SIG-M5 treated with dmso at 0.1 percent for 504 hours (cell line): ENCODE measurements around the gene ZNF276.

ENCODE experiments used
- DNase-seq: peaks from one replicate; lab custom pipeline; 2025; ENCODE audit not compliant: unreplicated experiment; lab: John Stamatoyannopoulos, UW

The ZNF276 gene

DNA sequence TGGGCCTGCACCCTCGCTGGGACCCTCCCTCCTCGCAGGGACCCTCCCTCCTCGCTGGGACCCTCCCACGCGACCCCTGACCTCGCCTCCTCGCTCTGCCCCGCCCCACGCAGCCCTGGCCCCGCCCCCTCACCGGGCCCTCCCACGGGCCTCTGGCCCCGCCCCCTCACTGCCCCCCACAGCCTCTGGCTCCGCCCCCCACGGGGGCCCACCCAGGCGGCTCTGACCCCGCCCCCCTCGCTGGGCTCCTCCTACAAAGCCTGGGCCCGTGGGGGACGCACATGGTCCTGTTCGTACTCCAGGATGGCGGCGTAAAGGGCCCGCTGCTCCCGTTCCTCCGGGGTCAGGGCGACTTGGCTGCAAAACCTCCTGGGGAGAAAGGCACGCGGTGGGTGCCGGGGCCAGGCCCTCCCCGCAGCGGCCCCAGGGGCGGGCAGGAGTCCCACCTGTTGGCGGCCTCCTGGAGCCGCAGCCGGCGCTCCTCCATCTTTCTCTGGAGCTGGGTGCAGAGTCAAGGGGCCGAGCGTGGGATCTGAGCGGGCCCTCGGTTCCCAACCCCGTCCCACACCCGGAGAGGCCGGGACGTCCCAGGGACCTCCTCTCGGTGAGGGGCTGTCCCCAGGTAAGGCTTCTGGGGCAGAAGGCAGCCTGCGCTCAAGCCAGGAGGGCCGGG is 9.6 kb upstream of the ZNF276 start:
- peak; percentile 60 for DNase-seq

DNA sequence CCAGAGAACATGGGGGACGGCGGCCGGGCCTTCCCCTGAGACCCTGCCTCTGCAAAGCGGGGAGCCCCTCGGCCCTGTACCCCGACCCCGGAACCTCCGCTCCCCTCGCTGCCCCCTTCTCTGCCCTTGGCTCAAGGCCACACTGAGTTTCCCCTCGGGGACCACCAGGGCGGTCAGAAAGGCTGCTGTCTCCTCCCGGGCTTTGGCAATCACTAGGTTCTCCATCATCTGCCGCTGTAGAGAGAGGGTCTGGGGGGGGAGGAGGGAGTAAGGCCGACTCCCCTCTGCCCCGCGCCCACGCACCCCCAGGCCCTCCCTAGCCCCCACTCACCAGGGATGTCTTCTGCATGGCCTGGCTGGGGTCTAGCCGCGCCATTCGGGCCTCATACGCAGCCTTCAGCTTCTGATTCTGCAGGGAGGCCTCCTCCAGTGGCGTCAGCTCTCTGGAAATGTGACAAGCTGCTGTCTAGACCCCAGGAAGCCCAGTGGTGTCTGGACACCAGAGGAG is 9.0 kb upstream of the ZNF276 start:
- DNase-seq: no peak

DNA sequence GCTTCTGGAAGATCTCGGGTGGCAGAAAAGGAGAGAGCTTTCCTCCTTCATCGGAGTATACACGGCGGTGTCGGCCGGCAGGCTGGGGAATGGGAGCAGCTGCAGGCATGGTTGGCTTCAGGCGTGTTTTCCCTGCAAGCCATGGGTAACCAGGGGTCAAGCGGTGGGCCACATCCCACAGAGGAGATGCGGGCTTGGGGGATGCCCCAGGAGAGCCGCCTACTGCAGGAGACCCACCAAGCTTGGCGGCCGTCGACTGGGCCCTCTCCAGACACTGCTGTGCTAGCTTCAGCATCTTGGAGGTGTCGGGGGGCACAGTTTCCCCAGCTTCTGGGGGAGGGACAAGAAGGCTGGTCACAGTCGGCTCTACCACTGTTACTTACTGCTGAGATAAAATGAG is 4.8 kb upstream of the ZNF276 start:
- no peak for DNase-seq

DNA sequence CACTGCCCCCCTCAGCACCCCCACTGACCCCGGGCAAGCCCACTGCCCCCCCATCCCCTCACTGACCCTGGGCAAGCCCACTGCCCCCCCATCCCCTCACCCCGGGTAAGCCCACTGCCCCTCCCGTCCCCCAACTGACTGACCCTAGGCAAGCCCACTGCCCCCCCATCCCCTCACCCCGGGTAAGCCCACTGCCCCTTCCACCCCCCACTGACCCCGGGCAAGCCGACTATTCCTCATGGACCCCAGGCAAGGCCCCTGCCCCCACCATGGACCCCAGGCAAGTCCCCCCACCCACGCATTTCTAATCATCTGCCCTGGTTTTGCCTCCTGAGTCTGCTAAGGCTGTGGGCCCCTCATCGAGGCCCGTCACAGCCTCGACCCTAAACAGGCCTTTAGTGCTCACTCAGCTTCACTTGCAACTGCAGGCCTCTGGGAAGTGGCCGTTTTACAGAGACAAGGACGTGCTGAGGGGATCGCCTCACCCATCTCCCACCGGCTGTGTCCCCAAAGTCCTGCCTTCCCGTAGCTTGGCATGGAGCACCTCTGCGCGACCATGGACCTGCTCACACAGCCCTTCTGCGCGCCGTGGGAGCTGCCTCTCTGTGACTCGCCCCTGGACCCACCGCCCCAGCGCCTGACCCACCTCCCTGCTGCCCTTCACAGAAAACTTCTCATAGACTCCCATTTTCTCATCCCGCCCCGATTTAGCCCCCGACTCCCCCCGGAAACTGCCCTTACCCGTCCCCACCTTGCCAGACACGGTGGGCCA is 4.2 kb upstream of the ZNF276 start:
- DNase-seq: no peak

DNA sequence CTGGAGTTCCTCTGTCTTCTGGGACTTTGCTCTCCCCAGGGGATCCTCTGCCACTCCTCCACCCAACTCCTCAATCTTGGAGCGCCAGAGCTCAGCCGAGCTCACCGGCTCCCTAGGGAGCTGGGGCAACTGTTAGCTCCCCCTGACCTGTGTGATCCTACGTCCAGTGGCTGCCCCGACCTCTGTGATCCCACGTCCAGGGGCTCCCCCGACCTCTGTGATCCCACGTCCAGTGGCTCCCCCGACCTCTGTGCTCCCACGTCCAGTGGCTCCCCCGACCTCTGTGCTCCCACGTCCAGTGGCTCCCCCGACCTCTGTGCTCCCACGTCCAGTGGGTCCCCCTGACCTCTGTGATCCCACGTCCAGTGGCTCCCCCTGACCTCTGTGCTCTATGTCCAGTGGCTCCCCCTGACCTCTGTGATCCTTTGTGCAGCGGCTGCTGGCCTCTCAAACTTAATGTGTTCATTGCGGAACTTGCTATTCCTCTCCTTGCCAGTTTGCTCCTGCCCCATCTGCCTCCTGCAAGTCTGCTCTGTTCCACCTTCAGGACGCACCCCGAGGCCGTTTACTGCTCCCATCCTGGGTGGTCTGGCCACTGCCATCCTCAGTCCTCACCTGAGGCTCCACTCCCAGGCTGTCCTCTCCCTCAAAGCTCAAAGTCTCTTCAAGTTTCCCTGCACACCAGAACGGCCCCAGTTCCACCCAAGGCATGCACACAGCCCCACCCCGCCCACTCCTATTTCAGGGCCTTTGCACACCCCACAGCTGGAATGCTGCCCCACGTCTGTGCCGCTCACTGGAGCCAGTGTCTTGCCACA is 3.4 kb upstream of the ZNF276 start:
- DNase-seq: no peak

DNA sequence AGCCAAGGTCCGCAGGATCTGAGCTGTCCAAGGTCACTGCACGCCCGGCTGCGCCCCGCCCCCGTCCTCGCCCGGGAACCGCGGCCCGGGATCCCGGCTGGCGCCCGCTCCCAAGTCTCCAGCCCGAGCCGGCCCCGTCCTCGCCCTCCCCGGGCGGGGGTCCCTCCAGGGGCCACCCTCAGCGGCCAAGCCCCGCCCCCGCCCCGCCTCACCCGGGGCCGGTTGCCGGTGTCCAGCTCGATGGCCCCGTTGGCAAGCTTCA is 855 bp upstream of the ZNF276 start:
- no peak for DNase-seq

DNA sequence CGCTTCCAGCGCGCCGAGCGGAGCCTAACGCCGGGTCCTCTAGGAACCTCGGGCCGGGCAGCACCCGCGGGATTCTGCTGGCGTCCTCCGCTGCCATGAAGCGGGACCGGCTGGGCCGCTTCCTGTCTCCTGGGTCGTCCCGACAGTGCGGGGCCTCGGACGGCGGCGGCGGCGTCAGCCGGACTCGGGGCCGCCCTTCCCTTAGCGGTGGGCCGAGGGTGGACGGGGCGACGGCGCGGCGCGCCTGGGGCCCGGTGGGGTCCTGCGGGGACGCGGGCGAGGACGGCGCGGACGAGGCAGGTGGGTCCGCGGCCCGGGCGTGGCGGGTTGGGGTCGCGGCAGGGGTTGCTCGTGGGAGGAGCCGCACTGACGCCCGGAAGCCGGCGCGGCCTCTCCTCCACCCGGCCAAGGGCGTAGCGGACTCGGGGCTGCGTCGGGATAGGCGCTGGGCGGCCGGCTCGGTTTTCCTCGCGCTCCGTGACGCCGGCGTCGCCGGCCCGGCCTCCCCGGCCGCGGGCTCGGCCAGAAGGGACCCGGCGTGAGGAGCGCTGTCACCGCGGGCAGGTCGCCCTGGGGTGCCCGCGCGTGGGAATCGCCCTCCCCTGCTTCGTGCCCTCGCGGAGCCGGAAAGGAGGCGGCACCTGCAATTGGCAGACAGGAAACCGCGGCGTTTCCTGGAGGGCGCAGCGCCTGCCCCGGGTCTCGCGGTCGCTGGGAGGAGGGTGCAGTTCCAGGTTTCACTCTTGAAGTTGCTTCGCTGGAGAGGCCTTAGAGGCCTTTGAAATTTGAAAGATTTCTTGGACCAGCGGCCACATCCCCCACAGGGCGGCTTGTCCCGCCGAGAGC is 432 bp downstream of the ZNF276 start:
- peak; percentile 46 for DNase-seq

DNA sequence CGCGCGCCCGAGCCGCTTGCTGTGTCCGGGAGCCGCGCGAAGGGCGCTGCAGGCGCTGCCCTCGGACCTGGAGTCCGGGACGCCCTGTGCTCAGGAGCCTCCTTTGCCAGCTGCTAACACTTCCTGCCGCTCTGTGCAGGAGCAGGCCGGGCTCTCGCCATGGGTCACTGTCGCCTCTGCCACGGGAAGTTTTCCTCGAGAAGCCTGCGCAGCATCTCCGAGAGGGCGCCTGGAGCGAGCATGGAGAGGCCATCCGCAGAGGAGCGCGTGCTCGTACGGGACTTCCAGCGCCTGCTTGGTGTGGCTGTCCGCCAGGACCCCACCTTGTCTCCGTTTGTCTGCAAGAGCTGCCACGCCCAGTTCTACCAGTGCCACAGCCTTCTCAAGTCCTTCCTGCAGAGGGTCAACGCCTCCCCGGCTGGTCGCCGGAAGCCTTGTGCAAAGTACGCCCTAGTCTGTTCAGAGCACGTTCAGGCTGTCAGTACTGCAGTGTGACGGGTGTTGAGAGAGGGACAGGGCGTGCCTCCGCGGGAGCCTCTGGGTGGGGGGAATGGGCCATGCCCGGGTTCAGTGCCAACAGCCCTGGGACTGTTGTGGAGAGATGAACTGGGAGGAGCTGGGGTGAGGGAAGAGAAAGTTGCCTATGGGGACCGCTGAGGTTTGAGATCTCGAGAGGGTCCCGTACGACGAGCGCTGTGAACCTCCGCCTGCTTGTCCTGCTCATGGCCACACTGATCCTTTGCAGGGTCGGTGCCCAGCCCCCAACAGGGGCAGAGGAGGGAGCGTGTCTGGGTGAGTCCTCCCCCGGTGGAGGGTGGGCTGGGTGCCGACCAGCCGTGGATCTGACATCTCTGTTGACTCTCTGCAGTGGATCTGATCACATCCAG is 1.3 kb downstream of the ZNF276 start:
- DNase-seq: peak; percentile 76

DNA sequence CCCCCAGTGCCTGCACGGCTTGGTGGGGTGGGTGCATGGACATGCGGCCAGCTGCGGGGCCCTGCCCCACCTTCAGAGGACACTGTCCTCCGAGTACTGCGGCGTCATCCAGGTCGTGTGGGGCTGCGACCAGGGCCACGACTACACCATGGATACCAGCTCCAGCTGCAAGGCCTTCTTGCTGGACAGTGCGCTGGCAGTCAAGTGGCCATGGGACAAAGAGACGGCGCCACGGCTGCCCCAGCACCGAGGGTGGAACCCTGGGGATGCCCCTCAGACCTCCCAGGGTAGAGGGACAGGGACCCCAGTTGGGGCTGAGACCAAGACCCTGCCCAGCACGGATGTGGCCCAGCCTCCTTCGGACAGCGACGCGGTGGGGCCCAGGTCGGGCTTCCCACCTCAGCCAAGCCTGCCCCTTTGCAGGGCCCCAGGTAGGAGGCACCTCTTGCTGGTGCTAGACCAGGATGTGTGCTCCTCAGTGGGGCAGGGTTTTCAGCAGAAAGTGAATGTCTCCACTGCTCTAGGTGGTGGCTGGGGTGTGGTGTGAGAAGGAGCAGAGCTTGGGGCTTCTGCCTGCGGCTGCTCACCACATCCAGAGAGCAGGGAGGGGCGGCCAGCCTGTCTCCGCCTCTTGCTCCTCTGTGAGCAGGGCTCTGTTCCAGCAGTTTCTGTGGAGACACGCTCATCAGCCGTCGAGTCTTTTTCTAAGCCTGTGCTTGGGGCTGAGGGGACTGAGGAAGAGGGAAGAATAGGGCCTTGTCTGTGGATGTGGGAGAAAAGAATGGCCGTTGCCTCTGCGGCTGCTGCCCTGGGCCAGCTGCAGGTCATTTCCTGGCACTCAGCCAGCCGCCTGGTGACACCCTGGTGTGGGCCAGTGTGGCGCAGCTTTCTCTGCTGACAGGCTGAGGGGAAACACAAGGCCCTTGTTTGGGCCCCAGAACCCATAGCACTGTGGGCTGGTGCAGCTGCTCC is 2.2 kb downstream of the ZNF276 start:
- DNase-seq: no peak

DNA sequence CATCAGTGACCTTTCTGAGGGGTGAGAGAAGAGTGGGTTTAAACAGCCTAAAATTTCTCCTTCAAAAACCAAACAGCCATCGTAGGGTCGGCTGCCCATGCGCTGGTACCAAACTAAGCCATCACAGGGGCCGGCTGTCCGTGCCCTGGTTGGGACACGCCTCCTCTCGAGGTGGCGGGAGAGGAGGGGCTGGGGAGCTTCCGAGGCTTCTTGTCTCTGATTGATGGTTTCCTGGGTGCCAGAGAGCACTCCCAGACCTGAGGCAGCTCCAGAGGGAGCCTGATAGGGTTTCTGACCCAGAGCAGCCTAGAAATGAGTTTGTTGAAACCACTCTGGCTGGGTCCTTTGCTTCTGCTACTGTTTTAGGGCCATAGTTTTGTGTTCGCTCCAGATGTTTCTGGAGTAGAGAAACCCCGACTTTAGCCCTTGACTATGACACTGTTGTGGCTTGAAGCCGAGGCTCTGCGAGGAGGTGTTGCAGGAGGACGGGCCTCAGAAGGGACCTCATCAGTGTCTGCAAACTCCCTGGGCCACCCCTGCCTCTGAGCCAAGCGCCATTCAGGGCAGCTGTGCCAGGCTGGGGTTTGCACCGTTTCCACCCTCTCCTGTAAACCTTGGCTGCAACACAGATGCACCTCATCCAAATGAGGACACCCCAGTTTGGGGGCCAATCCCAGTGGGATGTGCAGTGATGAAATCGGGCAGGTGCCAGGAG is 6.2 kb downstream of the ZNF276 start:
- no peak for DNase-seq

DNA sequence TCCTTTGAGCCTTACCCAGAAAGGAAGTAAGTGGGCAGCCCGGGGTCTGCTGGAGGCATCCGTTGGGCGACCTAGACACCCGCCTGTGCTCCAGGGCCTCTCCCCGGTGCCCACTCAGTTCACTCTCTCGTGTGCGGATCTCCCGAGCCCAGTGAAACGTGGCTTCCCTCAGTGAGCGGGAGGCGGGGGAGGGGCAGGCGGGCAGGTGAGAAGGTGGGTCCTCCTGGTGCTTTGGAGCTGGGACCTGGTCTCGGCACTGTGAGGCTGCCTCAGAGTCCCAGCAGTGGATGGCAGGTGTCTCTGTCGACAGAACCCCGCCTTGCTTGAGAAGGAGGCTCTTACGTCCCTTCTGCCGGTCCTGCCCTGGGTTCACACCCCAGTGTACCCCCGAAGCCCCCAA is 8.0 kb downstream of the ZNF276 start:
- no peak for DNase-seq

DNA sequence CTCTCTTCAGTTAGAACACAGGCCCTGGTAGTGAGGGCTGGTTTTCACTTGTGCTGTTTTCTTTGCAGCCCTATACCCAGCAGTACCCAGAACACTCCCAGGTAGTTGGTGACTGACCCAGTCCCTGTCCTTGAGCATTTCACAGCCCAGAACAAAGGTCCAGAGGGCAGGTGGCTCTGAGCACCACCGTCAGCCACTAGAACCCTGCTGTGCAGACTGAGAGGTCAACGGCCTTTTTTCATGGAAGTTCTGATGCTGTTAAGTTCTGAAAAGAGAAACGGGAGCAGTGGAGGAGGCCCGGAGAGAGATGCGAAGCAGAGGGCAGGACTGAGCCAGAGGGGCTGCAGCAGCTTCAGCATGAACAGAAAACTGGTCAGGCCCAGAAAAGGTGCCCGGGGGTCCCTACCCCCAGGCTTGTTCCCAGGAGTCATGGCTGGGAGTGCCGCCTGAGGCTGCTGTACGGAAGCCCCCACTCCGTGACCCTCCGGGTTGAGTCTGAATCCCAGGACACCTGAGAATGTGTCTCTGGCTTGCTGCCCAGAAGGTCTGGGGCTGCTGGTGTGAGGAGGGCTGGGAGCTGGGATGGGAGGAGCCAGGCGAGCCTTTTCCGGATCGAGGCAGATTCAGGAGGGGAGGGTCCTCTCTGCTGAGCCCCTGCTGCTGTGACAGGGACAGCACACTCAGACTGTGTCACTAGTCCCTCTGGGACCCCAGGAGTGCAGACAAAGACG is 8.7 kb downstream of the ZNF276 start:
- no peak for DNase-seq

DNA sequence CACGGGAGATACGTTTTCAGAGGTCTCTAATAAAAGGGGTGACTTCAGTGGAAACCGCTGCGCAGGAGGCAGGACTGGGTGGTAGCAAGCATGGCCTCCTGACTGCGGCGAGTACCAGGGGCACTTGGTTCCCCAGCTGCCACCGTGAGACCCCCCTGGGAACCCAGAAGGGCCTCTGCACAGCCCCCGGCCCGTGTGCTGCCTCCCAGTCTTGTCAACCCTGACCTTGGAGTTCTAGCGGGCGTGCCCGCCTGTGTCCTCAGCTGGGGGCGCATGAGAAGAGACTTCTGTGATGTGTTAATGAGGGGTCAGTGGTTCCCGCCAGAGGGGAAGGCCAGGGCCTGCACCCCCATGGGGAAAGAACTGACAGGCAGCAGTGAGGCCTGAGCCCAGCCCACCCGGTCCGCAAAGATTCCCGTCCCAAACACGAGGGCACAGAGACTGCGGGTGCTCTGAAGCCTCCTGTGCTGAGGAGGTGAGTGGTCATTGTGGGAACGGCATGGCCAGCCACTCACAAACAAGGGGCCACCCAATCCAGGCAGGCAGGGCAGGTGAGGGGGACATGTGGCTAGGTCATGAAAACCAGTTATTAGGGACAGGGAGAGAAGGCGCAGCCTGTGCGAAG is 9.4 kb downstream of the ZNF276 start:
- DNase-seq: no peak

DNA sequence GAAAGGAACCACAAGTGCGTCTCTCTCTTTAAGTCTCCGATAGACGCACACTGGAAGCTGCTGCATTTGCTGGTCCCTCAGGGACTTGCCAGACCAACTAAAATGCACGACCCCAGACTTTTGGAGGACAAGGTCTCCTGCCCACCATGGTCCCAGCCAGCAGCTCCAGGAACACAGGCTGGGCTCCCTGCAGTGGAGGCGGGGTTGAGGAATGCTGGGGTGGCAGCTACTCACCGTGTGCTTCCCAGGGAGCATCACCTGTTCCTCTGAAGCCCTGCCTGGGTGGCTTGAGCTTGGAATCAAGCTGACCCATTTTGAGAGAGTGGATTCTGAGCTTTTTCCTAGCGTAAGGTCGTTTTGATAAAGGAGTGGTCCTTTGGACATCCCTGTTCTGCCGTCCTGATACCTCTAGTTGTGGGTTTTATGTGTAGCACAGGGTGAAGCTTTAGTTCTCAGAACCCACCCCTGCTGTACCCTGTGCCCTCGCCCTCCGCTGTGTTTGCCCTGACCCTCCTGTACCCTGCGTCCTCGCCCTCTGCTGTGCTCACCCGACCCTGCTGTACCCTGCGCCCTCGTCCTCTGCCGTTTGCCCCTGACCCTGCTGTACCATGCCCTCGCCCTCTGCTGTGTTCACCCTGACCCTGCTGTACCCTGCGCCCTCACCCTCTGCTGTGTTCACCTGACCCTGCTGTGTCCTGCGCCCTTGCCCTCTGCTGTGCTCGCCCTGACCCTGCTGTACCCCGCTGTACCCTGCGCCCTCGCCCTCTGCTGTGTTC is 11.0 kb downstream of the ZNF276 start:
- no peak for DNase-seq

DNA sequence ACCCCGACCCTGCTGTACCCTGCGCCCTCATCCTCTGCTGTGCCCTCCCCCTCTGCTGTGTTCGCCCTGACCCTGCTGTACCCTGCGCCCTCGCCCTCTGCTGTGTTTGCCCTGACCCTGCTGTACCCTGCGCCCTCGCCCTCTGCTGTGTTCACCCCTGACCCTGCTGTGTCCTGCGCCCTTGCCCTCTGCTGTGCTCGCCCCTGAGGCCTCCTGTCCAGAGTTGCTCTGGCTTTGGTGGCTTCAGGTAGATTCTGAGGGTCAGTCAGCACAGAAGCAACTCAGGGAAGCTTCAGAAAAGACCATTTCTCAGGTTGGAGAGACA is 11.5 kb downstream of the ZNF276 start:
- DNase-seq: no peak

DNA sequence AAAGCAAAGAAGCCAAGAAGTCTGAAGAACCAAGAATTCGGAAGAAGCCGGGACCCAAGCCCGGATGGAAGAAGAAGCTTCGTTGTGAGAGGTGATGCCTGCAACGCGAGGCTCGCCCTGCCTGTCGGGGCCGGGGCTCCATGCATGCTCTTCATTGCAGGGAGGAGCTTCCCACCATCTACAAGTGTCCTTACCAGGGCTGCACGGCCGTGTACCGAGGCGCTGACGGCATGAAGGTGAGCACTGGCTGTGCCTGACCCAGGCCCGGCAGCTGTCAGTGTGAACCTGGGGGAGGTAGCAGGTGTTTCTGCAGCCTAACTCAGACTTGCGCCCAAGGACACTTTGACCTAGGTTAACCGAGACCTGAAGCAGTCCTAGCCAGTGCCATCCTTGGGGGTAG is 12.0 kb downstream of the ZNF276 start:
- DNase-seq: no peak

DNA sequence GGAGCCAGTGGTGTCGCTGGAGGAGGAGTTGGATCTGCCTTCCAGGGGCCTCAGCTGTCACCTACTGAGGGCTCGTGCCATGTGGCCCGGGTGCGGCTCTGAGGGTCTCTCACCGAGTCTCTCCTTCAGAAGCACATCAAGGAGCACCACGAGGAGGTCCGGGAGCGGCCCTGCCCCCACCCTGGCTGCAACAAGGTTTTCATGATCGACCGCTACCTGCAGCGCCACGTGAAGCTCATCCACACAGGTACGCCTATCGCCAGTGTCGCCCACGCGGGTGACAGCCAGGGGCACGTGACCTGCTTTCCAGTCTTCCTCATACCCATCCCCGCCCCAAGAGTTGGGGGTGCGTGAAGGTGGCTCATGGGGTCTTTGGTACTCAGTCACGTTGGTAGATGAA is 12.5 kb downstream of the ZNF276 start:
- no peak for DNase-seq
